A549 treated with GW870086 at 1 μM for 4 hours (cell line): ENCODE measurements around the gene ATXN8OS. TPM values are rescaled to one million over a fixed set of nuclear protein-coding genes. Genes with fewer than 3 reads are reported as not detected.

Source experiments
- total RNA-seq: library from RNA; stranded (reverse); fragments of 200-300 nt; extraction: Qiagen RNA extraction; gene quantifications from 5 replicates; pipeline ENCODE4 v1.2.3, GENCODE V29; 2022; ENCODE audit warnings: low read depth

Gene ATXN8OS
- not detected in 5 replicates for total RNA-seq

GRCh38 chr13:70107498-70108281, at the start of gene ATXN8OS:
ATXN8OS (plus strand) TSS chr13:70107826.

GRCh38 chr13:70108356-70109105, 905 bp downstream of the ATXN8OS start, which contains the start of gene KLHL1:
KLHL1 (minus strand) TSS chr13:70108452; CDS start chr13:70107699, 753 bp downstream.

Other genes with a start within 250 kb of the ATXN8OS start
- not detected in 5 replicates for gene KLHL1, start 626 bp downstream of the ATXN8OS start, total RNA-seq